BJ (cell line): ENCODE results near the gene PDCD2. TPM values are rescaled to one million over a fixed set of nuclear protein-coding genes. Genes with fewer than 3 reads are reported as not detected.
"Not testable (repeated sequence)": the region's sequence is repeated elsewhere in the genome, so short reads cannot be mapped to it uniquely, and the experiment has no call there.

Source experiments
- CTCF ChIA-PET: fragments of 350-600 bp; formaldehyde crosslinking; extraction: SDS; loops from one replicate; lab custom pipeline; 2021; ENCODE audit warnings: antibody characterized with exemption, inconsistent platforms; lab: Yijun Ruan, JAX
- POLR2A ChIA-PET: fragments of 300-600 bp; sonication (Branson Sonifier 250); formaldehyde crosslinking; extraction: SDS; loops from one replicate; lab custom pipeline; 2021; ENCODE audit warnings: antibody characterized with exemption; lab: Charles Lee
- DNase-seq: peaks from one replicate; pipeline ENCODE4 v3.0.0-alpha.2; 2011; ENCODE audit warnings: low read depth
- H3K27me3 ChIP-seq: 2 replicates; pipeline ENCODE4 v1.6.0; 2011; ENCODE audit warnings: low read length; ENCODE audit not compliant: control insufficient read depth, insufficient read depth
- H3K36me3 ChIP-seq: 2 replicates; pipeline ENCODE4 v1.5.1; 2011; ENCODE audit warnings: low read length; ENCODE audit not compliant: control insufficient read depth, insufficient read depth
- H3K4me3 ChIP-seq: 2 replicates; pipeline ENCODE4 v1.5.1; 2011; ENCODE audit warnings: low read depth, mild to moderate bottlenecking, control low read depth, low read length
- CTCF ChIP-seq: IDR thresholded peaks from 2 replicates; pipeline ENCODE4 v1.5.1; 2011; ENCODE audit warnings: low read depth, mild to moderate bottlenecking, control low read depth, inconsistent platforms, low read length, moderate library complexity; ENCODE audit not compliant: insufficient read depth
- polyA plus RNA-seq: library from polyadenylated mRNA; depleted of rRNA; stranded (reverse); fragments of >200 nt; gene quantifications from 2 replicates; pipeline ENCODE4 v1.2.3, GENCODE V29; 2011; rRNA removed

The PDCD2 gene
- polyA plus RNA-seq, 1 experiment: 48.2 TPM

GRCh38 chr6:170532867-170533488 lies 51.5 kb downstream of the PDCD2 start:
- DNase-seq: no peak
- Histone ChIP-seq H3K36me3 (peaks cover 19% of the 10 kb centered on the region), H3K4me3 (no peak overlapping the region), H3K27me3 (no peaks in the 10 kb centered on the region)
- no peak for TF ChIP-seq CTCF
- POLR2A ChIA-PET: no interaction called here
- CTCF ChIA-PET: interaction anchor here (0.8 to 6.2 kb wide), 5 partner anchors 8 to 743 kb away, joined by 3 to 70 read pairs (median 24); no protein-coding TSS in a partner anchor

- ChIA-PET CTCF (interaction anchor here (0.6 to 6.2 kb wide), 25 partner anchors 10 to 1641 kb away, joined by 3 to 70 read pairs (median 4); no protein-coding TSS in a partner anchor), POLR2A (no interaction called here)
- DNase-seq: peak; percentile 5
- no peak overlapping the region for H3K4me3 ChIP-seq
- no peaks in the 10 kb centered on the region for H3K27me3 ChIP-seq
- TF ChIP-seq CTCF: peak; percentile 97
- H3K36me3 ChIP-seq: peaks cover 7% of the 10 kb centered on the region
Observed at GRCh38 chr6:170529839-170530469, 54.5 kb downstream of the PDCD2 start.

- CTCF ChIA-PET: interaction anchor here (0.8 to 6.2 kb wide), 4 partner anchors 8 to 738 kb away, joined by 3 to 70 read pairs (median 28); no protein-coding TSS in a partner anchor
- H3K4me3 ChIP-seq, H3K27me3 ChIP-seq, POLR2A ChIA-PET, H3K36me3 ChIP-seq, DNase-seq: not testable (repeated sequence)
Observed at GRCh38 chr6:170527995-170528394, 56.4 kb downstream of the PDCD2 start.

- TF ChIP-seq CTCF: no peak
- POLR2A ChIA-PET: no interaction called here
- CTCF ChIA-PET: interaction anchor here (0.9 to 1.8 kb wide), 2 partner anchors 527 to 694 kb away, joined by 3 to 10 read pairs; no protein-coding TSS in a partner anchor
Observed at GRCh38 chr6:170525795-170526194, 58.6 kb downstream of the PDCD2 start.

More at GRCh38 chr6:170525795-170526194, 58.6 kb downstream of the PDCD2 start:
- Histone ChIP-seq H3K27me3 (no peaks in the 10 kb centered on the region), H3K4me3 (no peak overlapping the region), H3K36me3 (no peaks in the 10 kb centered on the region)
- no peak for DNase-seq

Other genes starting within 250 kb of the PDCD2 start
- gene PSMB1, start 31.3 kb downstream of the PDCD2 start, polyA plus RNA-seq: 344 and 352 TPM in 2 replicates
- gene TBP, start 30.3 kb downstream of the PDCD2 start, polyA plus RNA-seq: 18.3 and 19.3 TPM in 2 replicates